Mucosa of descending colon (tissue), 3 donors: ENCODE measurements around the gene OR2B2. TPM values are rescaled to one million over a fixed set of nuclear protein-coding genes. Genes with fewer than 3 reads are reported as not detected.
"Not testable (repeated sequence)": the region's sequence is repeated elsewhere in the genome, so short reads cannot be mapped to it uniquely, and the experiment has no call there.

Experiments used
- ATAC-seq: fragments of 200-7000 bp; cut with Tn5 transposase; one replicate; pipeline ENCODE4 v1.9.1; 2020; ENCODE audit warnings: mild to moderate bottlenecking, moderate library complexity
- DNase-seq, 3 donors: peaks; one replicate each; pipeline ENCODE4 v3.0.0-alpha.2; 2020
- H3K36me3 ChIP-seq: fragments of 200-600 bp; one replicate; pipeline ENCODE4 v1.8.0; 2021; ENCODE audit warnings: low read depth, mild to moderate bottlenecking
- H3K4me1 ChIP-seq: fragments of 200-600 bp; one replicate; pipeline ENCODE4 v1.8.0; 2021; ENCODE audit warnings: low read depth, mild to moderate bottlenecking
- H3K4me3 ChIP-seq: fragments of 200-600 bp; one replicate; pipeline ENCODE4 v1.8.0; 2021; ENCODE audit warnings: mild to moderate bottlenecking
- H3K9me3 ChIP-seq: fragments of 200-600 bp; one replicate; pipeline ENCODE4 v1.8.0; 2021; ENCODE audit warnings: mild to moderate bottlenecking
- CTCF ChIP-seq: fragments of 200-600 bp; IDR thresholded peaks from one replicate; pipeline ENCODE4 v1.8.0; 2022; ENCODE audit warnings: antibody characterized with exemption, mild to moderate bottlenecking
- intact Hi-C, 2 donors: fragments of 100-400 bp; cut with DNase I in 1 of 2; cut with micrococcal nuclease in 1 of 2; formaldehyde crosslinking; loops; one replicate each; pipeline versions ENCODE4 v1.11.0 to v1.11.1; 2022; cut with DNase I, micrococcal nuclease
- total RNA-seq, 3 donors: library from RNA; stranded (reverse); fragmentation: NEBNext Ultra II Directional in 2 of 3; extraction: Animal tissue kit (Norgen Biotek cat#: 25700) in 2 of 3; gene quantifications; one replicate each; pipeline versions ENCODE4 v1.2.1 to v1.2.4, GENCODE V29; 2021 to 2023
- donor health status: DM: no; HTN: no; CAD: no; lungs with moderate emphysema.
- donor health status: DM: no; HTN: no; CAD: no.
- donor health status: DM: no; HTN: yes; CAD: no.

OR2B2 gene
- total RNA-seq, 3 donors from 2014 or later: not detected

DNA sequence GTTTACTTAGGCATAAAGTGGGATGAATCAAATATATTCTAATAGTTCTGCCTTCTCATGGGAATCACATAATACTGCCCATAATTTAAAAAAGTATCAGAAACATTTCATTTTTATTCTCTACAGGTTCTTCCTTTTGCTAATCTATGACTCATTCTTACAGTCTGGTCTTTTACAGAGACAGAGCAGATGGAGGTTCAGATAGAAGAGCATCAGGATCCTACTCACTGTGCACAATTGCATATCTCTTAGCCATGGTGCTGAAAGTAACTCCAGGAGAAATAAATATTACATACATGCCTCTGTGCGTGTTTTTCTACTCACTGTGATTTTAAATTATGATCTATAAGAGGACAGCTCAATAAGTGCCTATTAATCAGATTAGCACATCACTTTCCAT, 28.6 kb upstream of the OR2B2 start:
- ATAC-seq (no peak), DNase-seq (no peak)
- H3K4me1 ChIP-seq: no peaks in the 10 kb centered on the region
- H3K9me3 ChIP-seq: no peaks in the 10 kb centered on the region
- H3K36me3 ChIP-seq: no peaks in the 10 kb centered on the region
- intact Hi-C loops: no loop called here
- no peak overlapping the region for H3K4me3 ChIP-seq
- no peak for TF ChIP-seq CTCF

GRCh38 chr6:27931209-27931608, 19.0 kb upstream of the OR2B2 start:
- ATAC-seq (no peak), DNase-seq (no peak)
- Histone ChIP-seq H3K36me3 (no peaks in the 10 kb centered on the region), H3K4me1 (no peaks in the 10 kb centered on the region), H3K9me3 (no peaks in the 10 kb centered on the region), H3K4me3 (no peak overlapping the region)
- intact Hi-C loops: no loop called here
- no peak for TF ChIP-seq CTCF

DNA sequence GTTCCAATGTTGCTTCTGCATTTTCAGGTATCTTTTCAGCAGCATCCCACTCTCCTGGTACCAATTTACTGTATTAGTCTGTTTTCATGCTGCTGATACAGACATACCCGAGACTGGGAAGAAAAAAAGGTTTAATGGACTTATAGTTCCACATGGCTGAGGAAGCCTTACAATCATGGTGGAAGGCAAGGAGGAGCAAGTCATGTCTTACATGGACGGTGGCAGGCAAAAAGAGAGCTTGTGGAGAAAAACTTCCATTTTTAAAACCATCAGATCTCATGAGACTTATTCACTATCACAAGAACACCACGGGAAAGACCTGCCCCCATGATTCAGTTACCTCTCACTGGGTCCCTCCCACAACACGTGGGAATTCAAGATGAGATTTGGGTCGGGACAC, 17.7 kb upstream of the OR2B2 start:
- H3K4me3 ChIP-seq, H3K36me3 ChIP-seq, intact Hi-C loops, H3K9me3 ChIP-seq, DNase-seq, ATAC-seq, H3K4me1 ChIP-seq: not testable (repeated sequence)

GRCh38 chr6:27928041-27928440, 15.8 kb upstream of the OR2B2 start:
- intact Hi-C loops, H3K4me1 ChIP-seq, ATAC-seq, DNase-seq, H3K4me3 ChIP-seq, H3K36me3 ChIP-seq, H3K9me3 ChIP-seq: not testable (repeated sequence)

DNA sequence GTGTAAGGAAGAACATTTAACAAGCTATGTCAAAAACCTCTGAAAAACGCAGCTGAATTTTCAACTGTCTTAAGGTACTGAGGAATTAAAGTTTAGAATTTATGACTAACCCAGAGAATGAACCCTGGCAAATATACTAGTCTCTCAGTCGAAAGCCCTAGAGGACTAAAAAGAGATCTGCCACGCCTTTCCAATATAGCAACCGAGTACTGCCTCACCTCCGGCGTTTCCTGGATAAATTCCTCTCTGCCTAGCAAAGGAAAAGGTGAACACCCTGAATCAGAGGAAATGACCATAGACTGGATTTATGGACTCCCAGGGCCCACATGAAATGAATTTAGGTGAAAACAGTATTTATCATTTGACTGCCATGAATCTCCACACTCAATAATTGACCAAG, 12.0 kb upstream of the OR2B2 start:
- ATAC-seq (peak; percentile 59), DNase-seq (no peak)
- intact Hi-C loops: no loop called here
- TF ChIP-seq CTCF: no peak
- Histone ChIP-seq H3K36me3 (no peaks in the 10 kb centered on the region), H3K4me1 (no peaks in the 10 kb centered on the region), H3K9me3 (no peaks in the 10 kb centered on the region), H3K4me3 (no peak overlapping the region)

DNA sequence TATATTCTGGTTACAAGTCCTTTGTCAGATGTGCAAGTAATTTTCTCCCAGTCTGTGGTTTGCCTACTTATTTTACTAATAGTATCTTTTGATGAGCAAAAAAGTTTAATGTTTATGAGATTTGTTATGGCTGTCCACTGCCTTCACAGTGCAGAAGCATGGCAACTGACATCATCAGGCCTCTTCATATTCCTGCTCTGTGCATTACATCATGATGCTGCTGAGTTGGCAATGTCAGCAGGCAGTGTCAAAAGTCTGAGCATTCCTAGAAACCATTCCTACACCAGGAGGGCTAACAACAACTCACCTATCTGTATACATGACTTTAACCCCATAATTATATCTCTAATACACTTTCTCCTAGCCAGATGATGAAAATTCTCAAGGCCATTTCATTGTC, 10.8 kb upstream of the OR2B2 start:
- TF ChIP-seq CTCF: no peak
- no peaks in the 10 kb centered on the region for H3K9me3 ChIP-seq
- intact Hi-C loops: no loop called here
- no peak overlapping the region for H3K4me3 ChIP-seq
- no peaks in the 10 kb centered on the region for H3K4me1 ChIP-seq
- H3K36me3 ChIP-seq: no peaks in the 10 kb centered on the region
- DNase-seq (no peak), ATAC-seq (no peak)

DNA sequence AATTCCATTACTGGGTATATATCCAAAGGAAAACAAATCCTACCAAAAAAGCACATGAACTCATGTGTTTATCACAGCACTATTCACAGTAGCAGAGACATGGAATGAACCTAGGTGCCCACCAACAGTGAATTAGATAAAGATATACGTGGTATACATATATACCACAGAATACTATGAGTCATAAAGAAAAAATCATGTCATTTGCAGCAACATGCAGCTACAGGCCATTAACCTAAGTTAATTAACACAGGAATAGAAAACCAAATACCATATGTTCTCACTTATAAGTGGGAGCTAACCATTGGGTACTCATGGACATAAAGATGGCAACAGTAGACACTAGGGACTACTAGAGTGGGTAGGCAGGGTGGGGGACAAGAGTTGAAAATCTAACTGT, 4.2 kb downstream of the OR2B2 start:
- TF ChIP-seq CTCF: no peak
- no peak for DNase-seq
- intact Hi-C loops: no loop called here
- Histone ChIP-seq H3K9me3 (no peaks in the 10 kb centered on the region), H3K36me3 (no peaks in the 10 kb centered on the region), H3K4me1 (peaks cover 2% of the 10 kb centered on the region), H3K4me3 (no peak overlapping the region)
- ATAC-seq: no peak
